Liver (tissue), 9 donors: ENCODE data around the gene PLP1. TPM values are rescaled to one million over a fixed set of nuclear protein-coding genes. Genes with fewer than 3 reads are reported as not detected.

Source experiments
- DNase-seq: peaks from one replicate; pipeline ENCODE4 v3.0.0-alpha.2; 2017; ENCODE audit warnings: low spot score
- H3K27ac ChIP-seq, 2 donors: one replicate each; pipeline ENCODE4 v1.7.0; 2013; ENCODE audit warnings: inconsistent platforms in 2 of 2, low read length in 2 of 2, control low read depth in 1 of 2, low read depth in 1 of 2, mild to moderate bottlenecking in 1 of 2
- H3K27me3 ChIP-seq, 4 donors: one replicate each; pipeline versions ENCODE4 v1.6.1 to v1.7.0; 2013; ENCODE audit warnings: low read length in 3 of 4, inconsistent platforms in 1 of 4, mild to moderate bottlenecking in 1 of 4, moderate library complexity in 1 of 4; ENCODE audit not compliant: control insufficient read depth in 4 of 4, insufficient read depth in 4 of 4
- H3K36me3 ChIP-seq, 4 donors: one replicate each; pipeline versions ENCODE4 v1.6.1 to v1.7.0; 2013; ENCODE audit warnings: low read length in 3 of 4, mild to moderate bottlenecking in 3 of 4, low read depth in 1 of 4, moderate library complexity in 1 of 4; ENCODE audit not compliant: control insufficient read depth in 4 of 4, insufficient read depth in 3 of 4
- H3K4me1 ChIP-seq, 4 donors: one replicate each; pipeline versions ENCODE4 v1.6.1 to v1.7.0; 2013; ENCODE audit warnings: low read length in 3 of 4, mild to moderate bottlenecking in 3 of 4, moderate library complexity in 1 of 4; ENCODE audit not compliant: control insufficient read depth in 4 of 4, insufficient read depth in 4 of 4
- H3K4me3 ChIP-seq, 3 donors: one replicate each; pipeline versions ENCODE4 v1.6.1 to v1.7.0; 2013; ENCODE audit warnings: low read length in 3 of 3, control low read depth in 1 of 3, low read depth in 1 of 3, mild to moderate bottlenecking in 1 of 3
- H3K9ac ChIP-seq, 2 donors: one replicate each; pipeline ENCODE4 v1.7.0; 2013; ENCODE audit warnings: low read length in 2 of 2, mild to moderate bottlenecking in 2 of 2, moderate library complexity in 2 of 2, control low read depth in 1 of 2, low read depth in 1 of 2
- H3K9me3 ChIP-seq, 4 donors: one replicate each; pipeline versions ENCODE4 v1.6.1 to v1.7.0; 2013; ENCODE audit warnings: low read length in 3 of 4; ENCODE audit not compliant: control insufficient read depth in 4 of 4
- EGR1 ChIP-seq, 2 donors: IDR thresholded peaks; 2 replicates each; pipeline ENCODE4 v1.6.1; 2016 to 2018; ENCODE audit warnings: antibody characterized with exemption in 2 of 2, low read depth in 2 of 2
- FOXA2 ChIP-seq: IDR thresholded peaks from 2 replicates; pipeline ENCODE4 v1.6.1; 2016; ENCODE audit warnings: antibody characterized with exemption
- GABPA ChIP-seq, 2 donors: IDR thresholded peaks in 1 of 2; conservative IDR thresholded peaks in 1 of 2; 2 replicates each; pipeline ENCODE4 v1.6.1; 2016; ENCODE audit warnings: antibody characterized with exemption in 2 of 2, mild to moderate bottlenecking in 1 of 2, moderate library complexity in 1 of 2
- HNF4A ChIP-seq, 2 donors: conservative IDR thresholded peaks; 2 replicates each; pipeline ENCODE4 v1.6.1; 2016; ENCODE audit warnings: antibody characterized with exemption in 2 of 2, mild to moderate bottlenecking in 2 of 2
- HNF4G ChIP-seq: IDR thresholded peaks from 2 replicates; pipeline ENCODE4 v1.6.1; 2016; ENCODE audit warnings: antibody characterized with exemption
- NR2F2 ChIP-seq: IDR thresholded peaks from 2 replicates; pipeline ENCODE4 v1.6.1; 2016; ENCODE audit warnings: antibody characterized with exemption
- RXRA ChIP-seq, 2 donors: IDR thresholded peaks; 2 replicates each; pipeline ENCODE4 v1.6.1; 2017 to 2018; ENCODE audit warnings: antibody characterized with exemption in 2 of 2, mild to moderate bottlenecking in 1 of 2
- SP1 ChIP-seq: IDR thresholded peaks from 2 replicates; pipeline ENCODE4 v1.6.1; 2018; ENCODE audit warnings: antibody characterized with exemption, mild to moderate bottlenecking
- TAF1 ChIP-seq: conservative IDR thresholded peaks from 2 replicates; pipeline ENCODE4 v1.6.1; 2016; ENCODE audit warnings: antibody characterized with exemption, mild to moderate bottlenecking
- YY1 ChIP-seq: IDR thresholded peaks from 2 replicates; pipeline ENCODE4 v1.6.1; 2016; ENCODE audit warnings: antibody characterized with exemption, mild to moderate bottlenecking
- WGBS: extraction: QIAGEN DNeasy Blood & Tissue Kit; methylation state at CpG from one replicate; pipeline ENCODE4 v1.1.7; 2013; 5-methylcytosine and 5-hydroxymethylcytosine counted together
- polyA plus RNA-seq, 2 donors: library from polyadenylated mRNA; stranded (reverse) in 1 of 2; unstranded in 1 of 2; fragments of 200-250 nt in 1 of 2; fragments of >200 nt in 1 of 2; fragmentation: Nextera tagmentation in 1 of 2; extraction: Ambion mirVana in 1 of 2; gene quantifications; one replicate each; pipeline versions ENCODE4 v1.2.1 to v1.2.3, GENCODE V29; 2013 to 2015
- total RNA-seq, 2 donors: library from RNA; depleted of rRNA; stranded (reverse); fragments of >200 nt; gene quantifications; one replicate each; pipeline ENCODE4 v1.2.3, GENCODE V29; 2014
- TF ChIP-seq, protein P1 (sequence below): fragments of 150-350 bp; IDR thresholded peaks from 2 replicates; pipeline ENCODE4 v1.5.1; 2017; ENCODE audit warnings: improper control_type of control experiment, low read depth, low read length; ENCODE audit not compliant: missing input control
- TF ChIP-seq, protein P2 (sequence below): IDR thresholded peaks from 2 replicates; pipeline ENCODE4 v1.6.1; 2016; ENCODE audit warnings: antibody characterized with exemption
- donor health status: healthy.
- donor health status: healthy.
- donor health status: healthy.
- donor health status: healthy.
- donor health status: healthy.

PLP1 gene
- total and polyA plus RNA-seq, 4 donors: 0.09 to 0.81 (median 0.45) TPM

DNA sequence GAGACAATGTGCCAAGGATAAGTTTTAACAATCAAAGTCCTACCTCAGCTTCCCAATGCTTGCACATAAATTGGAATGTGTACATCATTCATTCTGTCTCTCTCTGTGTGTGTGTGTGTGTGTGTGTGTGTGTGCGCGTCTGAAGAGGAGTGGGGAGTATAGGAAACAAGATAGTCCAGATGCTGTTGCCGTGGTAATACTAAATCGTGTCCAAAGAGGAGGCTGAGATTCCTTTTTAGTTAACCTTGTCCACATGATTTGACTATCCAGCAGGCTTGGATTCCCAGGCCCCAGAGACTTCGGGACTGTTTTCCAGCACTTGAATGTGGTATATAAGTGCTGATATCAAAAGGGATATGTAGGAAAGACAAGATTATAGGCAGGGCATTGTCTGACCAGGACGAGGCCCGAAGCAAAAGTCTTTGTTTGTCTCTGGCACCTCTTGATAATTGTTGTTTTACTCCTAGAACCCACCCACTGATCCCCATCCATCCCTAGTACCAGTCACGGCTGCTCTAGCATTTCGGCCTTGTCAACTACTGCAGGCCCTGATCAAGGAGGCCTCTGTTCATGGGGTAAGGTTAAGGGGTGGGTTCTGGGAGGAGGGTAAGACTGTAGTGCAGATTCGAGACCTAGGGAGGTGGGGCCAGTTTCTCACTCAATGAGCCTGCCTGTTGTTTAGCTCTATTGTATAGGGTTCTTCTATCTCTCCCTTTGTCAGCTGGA lies 3.9 kb downstream of the PLP1 start:
- Histone ChIP-seq H3K36me3 (no peaks in the 10 kb centered on the region), H3K9ac (no peak overlapping the region), H3K4me3 (no peak overlapping the region), H3K4me1 (no peaks in the 10 kb centered on the region), H3K27ac (no peak overlapping the region), H3K27me3 (peaks cover 0 to 5% (median 0%) of the 10 kb centered on the region in 4 donors), H3K9me3 (no peaks in the 10 kb centered on the region)
- 86% methylated on average over 10 of the region's 10 CpGs for WGBS
- no peak for DNase-seq
- TF ChIP-seq YY1 (no peak), HNF4A (conservative IDR thresholded peaks at IDR 0.05) (no peak), HNF4G (no peak), RXRA (IDR thresholded peaks at IDR 0.05) (no peak), GABPA (IDR thresholded peaks at IDR 0.05 in 1 of 2, conservative IDR thresholded peaks at IDR 0.05 in 1 of 2) (no peak), NR2F2 (no peak), SP1 (no peak), TAF1 (no peak), EGR1 (IDR thresholded peaks at IDR 0.05; ENCODE audit: low read depth in 2 of 2) (no peak)
- TF ChIP-seq, protein P1, sequence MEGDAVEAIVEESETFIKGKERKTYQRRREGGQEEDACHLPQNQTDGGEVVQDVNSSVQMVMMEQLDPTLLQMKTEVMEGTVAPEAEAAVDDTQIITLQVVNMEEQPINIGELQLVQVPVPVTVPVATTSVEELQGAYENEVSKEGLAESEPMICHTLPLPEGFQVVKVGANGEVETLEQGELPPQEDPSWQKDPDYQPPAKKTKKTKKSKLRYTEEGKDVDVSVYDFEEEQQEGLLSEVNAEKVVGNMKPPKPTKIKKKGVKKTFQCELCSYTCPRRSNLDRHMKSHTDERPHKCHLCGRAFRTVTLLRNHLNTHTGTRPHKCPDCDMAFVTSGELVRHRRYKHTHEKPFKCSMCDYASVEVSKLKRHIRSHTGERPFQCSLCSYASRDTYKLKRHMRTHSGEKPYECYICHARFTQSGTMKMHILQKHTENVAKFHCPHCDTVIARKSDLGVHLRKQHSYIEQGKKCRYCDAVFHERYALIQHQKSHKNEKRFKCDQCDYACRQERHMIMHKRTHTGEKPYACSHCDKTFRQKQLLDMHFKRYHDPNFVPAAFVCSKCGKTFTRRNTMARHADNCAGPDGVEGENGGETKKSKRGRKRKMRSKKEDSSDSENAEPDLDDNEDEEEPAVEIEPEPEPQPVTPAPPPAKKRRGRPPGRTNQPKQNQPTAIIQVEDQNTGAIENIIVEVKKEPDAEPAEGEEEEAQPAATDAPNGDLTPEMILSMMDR: no peak
- TF ChIP-seq, protein P2, sequence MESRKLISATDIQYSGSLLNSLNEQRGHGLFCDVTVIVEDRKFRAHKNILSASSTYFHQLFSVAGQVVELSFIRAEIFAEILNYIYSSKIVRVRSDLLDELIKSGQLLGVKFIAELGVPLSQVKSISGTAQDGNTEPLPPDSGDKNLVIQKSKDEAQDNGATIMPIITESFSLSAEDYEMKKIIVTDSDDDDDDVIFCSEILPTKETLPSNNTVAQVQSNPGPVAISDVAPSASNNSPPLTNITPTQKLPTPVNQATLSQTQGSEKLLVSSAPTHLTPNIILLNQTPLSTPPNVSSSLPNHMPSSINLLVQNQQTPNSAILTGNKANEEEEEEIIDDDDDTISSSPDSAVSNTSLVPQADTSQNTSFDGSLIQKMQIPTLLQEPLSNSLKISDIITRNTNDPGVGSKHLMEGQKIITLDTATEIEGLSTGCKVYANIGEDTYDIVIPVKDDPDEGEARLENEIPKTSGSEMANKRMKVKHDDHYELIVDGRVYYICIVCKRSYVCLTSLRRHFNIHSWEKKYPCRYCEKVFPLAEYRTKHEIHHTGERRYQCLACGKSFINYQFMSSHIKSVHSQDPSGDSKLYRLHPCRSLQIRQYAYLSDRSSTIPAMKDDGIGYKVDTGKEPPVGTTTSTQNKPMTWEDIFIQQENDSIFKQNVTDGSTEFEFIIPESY: no peak

DNA sequence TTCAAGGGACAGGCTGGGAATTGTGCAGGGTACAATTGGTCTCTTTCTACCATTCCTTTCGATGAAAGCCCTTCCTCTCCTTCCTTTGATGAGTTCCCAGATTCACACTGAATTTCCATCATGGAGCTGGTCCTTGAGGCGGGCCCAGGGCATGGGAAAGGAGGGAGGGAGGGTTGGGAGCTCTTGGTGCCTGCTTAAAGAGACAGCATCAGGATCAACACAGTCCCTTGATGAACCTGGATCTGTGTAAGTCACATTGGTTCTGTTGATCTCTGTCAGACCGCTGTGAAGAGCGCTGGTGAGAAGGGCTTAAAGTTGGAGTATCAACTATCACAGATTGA lies 4.4 kb downstream of the PLP1 start:
- no peaks in the 10 kb centered on the region for H3K9me3 ChIP-seq
- peaks cover 0 to 5% (median 0%) of the 10 kb centered on the region in 4 donors for H3K27me3 ChIP-seq
- no peaks in the 10 kb centered on the region for H3K36me3 ChIP-seq
- H3K4me3 ChIP-seq: no peak overlapping the region
- TF ChIP-seq, protein P1: no peak
- no peak for TF ChIP-seq FOXA2
- DNase-seq: no peak
- H3K9ac ChIP-seq: no peak overlapping the region
- 77% methylated on average over 4 of the region's 4 CpGs for WGBS
- no peaks in the 10 kb centered on the region for H3K4me1 ChIP-seq
- H3K27ac ChIP-seq: no peak overlapping the region
